GM12878 (cell line): ENCODE measurements around the gene PRKAG2. TPM values are rescaled to one million over a fixed set of nuclear protein-coding genes. Genes with fewer than 3 reads are reported as not detected.

Source experiments
- ATAC-seq: fragments of 200-7000 bp; cut with Tn5 transposase; 3 replicates; pipeline ENCODE4 v1.9.1; 2020; ENCODE audit warnings: mild to moderate bottlenecking, moderate library complexity
- BruUV-seq: library from RNA; stranded (reverse); fragments of 400-500 nt; replicated peaks from 2 replicates; lab custom pipeline; 2021; lab: Mats Ljungman, UMichigan
- CTCF ChIA-PET: fragments of 300-600 bp; sonication (Branson Sonifier 250); formaldehyde crosslinking; extraction: SDS; loops from one replicate; lab custom pipeline; 2021; ENCODE audit warnings: inconsistent platforms; lab: Yijun Ruan, JAX
- POLR2A ChIA-PET: fragments of 350-600 bp; formaldehyde crosslinking; extraction: SDS; loops from one replicate; lab custom pipeline; 2021; ENCODE audit warnings: inconsistent platforms; lab: Charles Lee
- RAD21 ChIA-PET: fragments of 300-600 bp; sonication (Branson Sonifier 250); formaldehyde crosslinking; loops from one replicate; lab custom pipeline; 2023; ENCODE audit warnings: antibody characterized with exemption; ENCODE audit not compliant: unreplicated experiment; lab: Charles Lee
- SMC1A ChIA-PET: fragments of 300-600 bp; sonication (Branson Sonifier 250); formaldehyde crosslinking; loops from one replicate; lab custom pipeline; 2023; ENCODE audit not compliant: unreplicated experiment, uncharacterized antibody; lab: Charles Lee
- DNase-seq: peaks from one replicate; pipeline ENCODE4 v3.0.0-alpha.2; 2011; ENCODE audit warnings: low read depth, low spot score
- FAIRE-seq: peaks from 3 replicates; lab custom pipeline; 2011; peaks lifted over from hg19 to GRCh38; lab: Jason Lieb, UNC
- H2AFZ ChIP-seq: 2 replicates; pipeline ENCODE4 v1.6.0; 2011; ENCODE audit warnings: low read depth, low read length, control low read depth; ENCODE audit not compliant: control insufficient read depth
- H3K27ac ChIP-seq: 2 replicates; pipeline ENCODE4 v1.5.1; 2011; ENCODE audit warnings: control low read depth; ENCODE audit not compliant: control insufficient read depth, insufficient read depth
- H3K27me3 ChIP-seq, 2 experiments: replicated peaks in 1 of 2; 2 replicates each; pipeline versions ENCODE4 v1.6.0 to v1.6.1; 2011; ENCODE audit warnings: low read length in 1 of 2; ENCODE audit not compliant: control insufficient read depth in 2 of 2, insufficient read depth in 2 of 2
- H3K36me3 ChIP-seq, 2 experiments: 2 replicates each; pipeline ENCODE4 v1.5.1; 2011; ENCODE audit warnings: low read length in 1 of 2; ENCODE audit not compliant: control insufficient read depth in 2 of 2, insufficient read depth in 2 of 2
- H3K4me1 ChIP-seq: 2 replicates; pipeline ENCODE4 v1.6.1; 2011; ENCODE audit warnings: mild to moderate bottlenecking, low read length, moderate library complexity, mixed read lengths; ENCODE audit not compliant: control insufficient read depth, insufficient read depth
- H3K4me2 ChIP-seq: 2 replicates; pipeline ENCODE4 v1.6.0; 2011; ENCODE audit warnings: control low read depth; ENCODE audit not compliant: control insufficient read depth, insufficient read depth
- H3K4me3 ChIP-seq: fragments of 200-600 bp; sonication (generic); 2 replicates; pipeline ENCODE4 v1.5.1; 2016
- H3K79me2 ChIP-seq: 2 replicates; pipeline ENCODE4 v1.6.0; 2011; ENCODE audit warnings: low read length; ENCODE audit not compliant: control insufficient read depth, insufficient read depth
- H3K9ac ChIP-seq: 2 replicates; pipeline ENCODE4 v1.8.0; 2011; ENCODE audit warnings: low read length, control low read depth, mixed read lengths; ENCODE audit not compliant: control insufficient read depth, insufficient read depth
- H3K9me3 ChIP-seq: replicated peaks from 3 replicates; pipeline ENCODE4 v1.5.1; 2011; ENCODE audit warnings: mild to moderate bottlenecking, low read length; ENCODE audit not compliant: control insufficient read depth, insufficient read depth
- H4K20me1 ChIP-seq: 2 replicates; pipeline ENCODE4 v1.6.0; 2011; ENCODE audit not compliant: control insufficient read depth, insufficient read depth
- ASH2L ChIP-seq: fragments of 300-600, 200-600 bp; sonication (generic); IDR thresholded peaks from 2 replicates; pipeline ENCODE4 v1.6.1; 2017; ENCODE audit warnings: low read depth, mild to moderate bottlenecking, borderline replicate concordance
- ATF3 ChIP-seq: IDR thresholded peaks from 2 replicates; pipeline ENCODE4 v1.6.1; 2011; ENCODE audit warnings: low read depth, mild to moderate bottlenecking, low read length, moderate library complexity, borderline replicate concordance; ENCODE audit errors: extremely low read depth
- BRCA1 ChIP-seq: IDR thresholded peaks from 2 replicates; pipeline ENCODE4 v1.6.1; 2011; ENCODE audit warnings: low read depth, low read length, improper control_type of control experiment
- ESRRA ChIP-seq: IDR thresholded peaks from 2 replicates; pipeline ENCODE4 v1.6.1; 2012; ENCODE audit warnings: mild to moderate bottlenecking, low read length, improper control_type of control experiment
- GABPA ChIP-seq: IDR thresholded peaks from 2 replicates; pipeline ENCODE4 v1.6.1; 2014; ENCODE audit warnings: antibody characterized with exemption, low read depth, mild to moderate bottlenecking, inconsistent platforms
- JUNB ChIP-seq: IDR thresholded peaks from 2 replicates; pipeline ENCODE4 v1.6.1; 2016; ENCODE audit warnings: antibody characterized with exemption, mild to moderate bottlenecking
- NFIC ChIP-seq: IDR thresholded peaks from 2 replicates; pipeline ENCODE4 v1.6.1; 2012; ENCODE audit warnings: low read depth, mild to moderate bottlenecking, inconsistent platforms, low read length, moderate library complexity
- NR2C2 ChIP-seq: IDR thresholded peaks from 2 replicates; pipeline ENCODE4 v1.6.1; 2011; ENCODE audit warnings: borderline replicate concordance, low read depth; ENCODE audit not compliant: control insufficient read depth, insufficient read length
- NRF1 ChIP-seq: conservative IDR thresholded peaks from 2 replicates; pipeline ENCODE4 v1.6.1; 2011; ENCODE audit warnings: mild to moderate bottlenecking, low read depth, low read length, improper control_type of control experiment
- PBX3 ChIP-seq: IDR thresholded peaks from 2 replicates; pipeline ENCODE4 v1.6.1; 2011; ENCODE audit warnings: mild to moderate bottlenecking, low read depth, low read length, moderate library complexity; ENCODE audit not compliant: insufficient replicate concordance
- PKNOX1 ChIP-seq: fragments of 450-650 bp; IDR thresholded peaks from 2 replicates; pipeline ENCODE4 v1.6.1; 2016; ENCODE audit warnings: mild to moderate bottlenecking
- PML ChIP-seq: IDR thresholded peaks from 2 replicates; pipeline ENCODE4 v1.6.1; 2012; ENCODE audit warnings: low read length, inconsistent platforms
- SIN3A ChIP-seq: IDR thresholded peaks from 2 replicates; pipeline ENCODE4 v1.6.1; 2012; ENCODE audit warnings: low read depth, low read length, improper control_type of control experiment
- SKIL ChIP-seq: fragments of 450-650 bp; IDR thresholded peaks from 2 replicates; pipeline ENCODE4 v1.6.1; 2017; ENCODE audit warnings: mild to moderate bottlenecking, low read depth, inconsistent platforms; ENCODE audit not compliant: poor library complexity, severe bottlenecking
- WGBS: methylation state at CpG from one replicate; pipeline ENCODE4 v1.1.6; 2016; ENCODE audit warnings: low lambda C conversion rate; ENCODE audit not compliant: insufficient replicate concordance, insufficient coverage; ENCODE audit errors: missing lambda C conversion rate; 5-methylcytosine and 5-hydroxymethylcytosine counted together
- in situ Hi-C: fragments of 300-500 bp; cut with MboI; formaldehyde crosslinking; loops from 9 replicates; pipeline ENCODE4 v1.14.3; 2018; ENCODE audit warnings: mixed read lengths
- intact Hi-C: fragments of 100-400 bp; cut with micrococcal nuclease; formaldehyde crosslinking; loops from one replicate; pipeline ENCODE4 v1.14.2; 2022; ENCODE audit not compliant: unreplicated experiment
- polyA plus RNA-seq, 11 experiments: library from polyadenylated mRNA; depleted of rRNA in 4 of 11; unstranded in 6 of 11; stranded (reverse) in 5 of 11; fragments of >200 nt; fragmentation: Nextera tagmentation in 4 of 11; fragmentation: Illumina TruSeq in 1 of 11; extraction: Ambion mirVana in 4 of 11; extraction: Trizol in 1 of 11; gene quantifications; 1 replicate in 1 of 11; 2 replicates in 10 of 11; pipeline versions ENCODE4 v1.2.1 to v1.2.3, GENCODE V29; 2011 to 2016; ENCODE audit warnings: inconsistent platforms in 2 of 11, missing spikeins in 2 of 11, low read depth in 1 of 11
- total RNA-seq, 4 experiments: library from RNA; depleted of rRNA in 3 of 4; stranded (reverse); fragments of >200 nt in 3 of 4; fragmentation: Illumina TruSeq in 1 of 4; extraction: Trizol in 1 of 4; gene quantifications; 2 replicates each; pipeline versions ENCODE4 v1.2.1 to v1.2.3, GENCODE V29; 2013 to 2021
- TF ChIP-seq, protein P1 (sequence below): fragments of 450-650 bp; IDR thresholded peaks from 2 replicates; pipeline ENCODE4 v1.6.1; 2017; ENCODE audit warnings: low read depth, mild to moderate bottlenecking, moderate library complexity

The PRKAG2 gene
- total and polyA plus RNA-seq, 10 of the 15 experiments (the other 5 are each of a cell fraction or from before 2014, with no cell fraction given) = 3.4 to 8.9 (median 6.8) TPM

GRCh38 chr7:151866028-151866427, 10.9 kb downstream of the PRKAG2 start (continued):
- no peak for TF ChIP-seq PBX3
- TF ChIP-seq PML = no peak
- TF ChIP-seq BRCA1 = no peak
- TF ChIP-seq, protein P1, sequence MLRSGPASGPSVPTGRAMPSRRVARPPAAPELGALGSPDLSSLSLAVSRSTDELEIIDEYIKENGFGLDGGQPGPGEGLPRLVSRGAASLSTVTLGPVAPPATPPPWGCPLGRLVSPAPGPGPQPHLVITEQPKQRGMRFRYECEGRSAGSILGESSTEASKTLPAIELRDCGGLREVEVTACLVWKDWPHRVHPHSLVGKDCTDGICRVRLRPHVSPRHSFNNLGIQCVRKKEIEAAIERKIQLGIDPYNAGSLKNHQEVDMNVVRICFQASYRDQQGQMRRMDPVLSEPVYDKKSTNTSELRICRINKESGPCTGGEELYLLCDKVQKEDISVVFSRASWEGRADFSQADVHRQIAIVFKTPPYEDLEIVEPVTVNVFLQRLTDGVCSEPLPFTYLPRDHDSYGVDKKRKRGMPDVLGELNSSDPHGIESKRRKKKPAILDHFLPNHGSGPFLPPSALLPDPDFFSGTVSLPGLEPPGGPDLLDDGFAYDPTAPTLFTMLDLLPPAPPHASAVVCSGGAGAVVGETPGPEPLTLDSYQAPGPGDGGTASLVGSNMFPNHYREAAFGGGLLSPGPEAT = no peak
- TF ChIP-seq SIN3A = no peak
- TF ChIP-seq NFIC = no peak
- TF ChIP-seq ESRRA = no peak

GRCh38 chr7:151865070-151865670, 11.7 kb downstream of the PRKAG2 start:
- H3K9ac ChIP-seq = no peak overlapping the region
- no peaks in the 10 kb centered on the region for H4K20me1 ChIP-seq
- CTCF ChIA-PET = no interaction called here
- SMC1A ChIA-PET = no interaction called here
- DNase-seq (no peak), FAIRE-seq (no peak), ATAC-seq (no peak)
- POLR2A ChIA-PET = no interaction called here
- no peaks in the 10 kb centered on the region for H3K79me2 ChIP-seq
- H3K4me1 ChIP-seq = no peaks in the 10 kb centered on the region
- 61% methylated on average over 16 of the region's 16 CpGs for WGBS
- in situ Hi-C loops = no loop called here
- H3K4me3 ChIP-seq = no peak overlapping the region
- intact Hi-C loops = no loop called here
- no peak overlapping the region for H3K4me2 ChIP-seq
- RAD21 ChIA-PET = no interaction called here
- no peaks in the 10 kb centered on the region for H3K27me3 ChIP-seq
- H3K27ac ChIP-seq = no peak overlapping the region
- H2AFZ ChIP-seq = no peak overlapping the region
- BruUV-seq = no TSS peak
- H3K36me3 ChIP-seq = no peaks in the 10 kb centered on the region
- H3K9me3 ChIP-seq = no peaks in the 10 kb centered on the region
- TF ChIP-seq SKIL (no peak), NR2C2 (no peak), JUNB (no peak), GABPA (no peak), PKNOX1 (no peak), ATF3 (no peak), NRF1 (no peak), NFIC (no peak), ASH2L (no peak)
